Liver (tissue), 3 donors: ENCODE results near the gene GTF3C5.

Experiments used
- GABPA ChIP-seq, 2 donors: IDR thresholded peaks in 1 of 2; conservative IDR thresholded peaks in 1 of 2; 2 replicates each; pipeline ENCODE4 v1.6.1; 2016; ENCODE audit warnings: antibody characterized with exemption in 2 of 2, mild to moderate bottlenecking in 1 of 2, moderate library complexity in 1 of 2
- HNF4A ChIP-seq, 2 donors: conservative IDR thresholded peaks; 2 replicates each; pipeline ENCODE4 v1.6.1; 2016; ENCODE audit warnings: antibody characterized with exemption in 2 of 2, mild to moderate bottlenecking in 2 of 2
- JUND ChIP-seq, 2 donors: IDR thresholded peaks; 2 replicates each; pipeline ENCODE4 v1.6.1; 2016; ENCODE audit warnings: antibody characterized with exemption in 2 of 2
- RAD21 ChIP-seq, 2 donors: IDR thresholded peaks; 2 replicates each; pipeline ENCODE4 v1.6.1; 2016; ENCODE audit warnings: antibody characterized with exemption in 2 of 2, mild to moderate bottlenecking in 2 of 2
- SP1 ChIP-seq: IDR thresholded peaks from 2 replicates; pipeline ENCODE4 v1.6.1; 2018; ENCODE audit warnings: antibody characterized with exemption, mild to moderate bottlenecking
- TAF1 ChIP-seq: conservative IDR thresholded peaks from 2 replicates; pipeline ENCODE4 v1.6.1; 2016; ENCODE audit warnings: antibody characterized with exemption, mild to moderate bottlenecking
- YY1 ChIP-seq: IDR thresholded peaks from 2 replicates; pipeline ENCODE4 v1.6.1; 2016; ENCODE audit warnings: antibody characterized with exemption, mild to moderate bottlenecking
- TF ChIP-seq, protein P1 (sequence below): fragments of 150-350 bp; IDR thresholded peaks from 2 replicates; pipeline ENCODE4 v1.5.1; 2017; ENCODE audit warnings: improper control_type of control experiment, low read depth, low read length; ENCODE audit not compliant: missing input control
- TF ChIP-seq, protein P2 (sequence below): IDR thresholded peaks from 2 replicates; pipeline ENCODE4 v1.6.1; 2016; ENCODE audit warnings: antibody characterized with exemption
- TF ChIP-seq, protein P3 (sequence below): IDR thresholded peaks from 2 replicates; pipeline ENCODE4 v1.6.1; 2016; ENCODE audit warnings: antibody characterized with exemption
- TF ChIP-seq, protein P4 (sequence below): IDR thresholded peaks from 2 replicates; pipeline ENCODE4 v1.6.1; 2016; ENCODE audit warnings: antibody characterized with exemption
- TF ChIP-seq, protein P5 (sequence below): IDR thresholded peaks from 2 replicates; pipeline ENCODE4 v1.6.1; 2016; ENCODE audit warnings: antibody characterized with exemption, mild to moderate bottlenecking
- donor health status: healthy.
- donor health status: healthy.

DNA sequence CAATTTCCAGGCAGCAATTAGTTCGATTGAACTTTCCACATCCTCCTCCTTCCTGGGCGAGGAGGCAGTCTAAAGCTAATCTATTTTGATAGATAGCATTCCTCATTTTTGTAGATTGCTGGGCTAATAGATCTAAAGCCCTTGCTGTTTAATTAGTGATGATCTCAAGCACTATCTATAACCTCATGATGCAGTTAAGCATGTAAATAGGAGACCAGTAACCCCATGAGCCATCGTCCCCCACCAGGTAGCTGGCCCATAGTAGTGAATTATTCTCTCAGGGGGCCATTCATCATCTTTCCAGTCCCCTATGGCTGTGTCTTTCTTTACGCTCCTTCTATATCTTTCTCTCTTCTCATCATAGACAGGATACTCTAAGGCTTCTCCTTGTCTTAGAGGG, 45.9 kb downstream of the GTF3C5 start:
- TF ChIP-seq, protein P1, sequence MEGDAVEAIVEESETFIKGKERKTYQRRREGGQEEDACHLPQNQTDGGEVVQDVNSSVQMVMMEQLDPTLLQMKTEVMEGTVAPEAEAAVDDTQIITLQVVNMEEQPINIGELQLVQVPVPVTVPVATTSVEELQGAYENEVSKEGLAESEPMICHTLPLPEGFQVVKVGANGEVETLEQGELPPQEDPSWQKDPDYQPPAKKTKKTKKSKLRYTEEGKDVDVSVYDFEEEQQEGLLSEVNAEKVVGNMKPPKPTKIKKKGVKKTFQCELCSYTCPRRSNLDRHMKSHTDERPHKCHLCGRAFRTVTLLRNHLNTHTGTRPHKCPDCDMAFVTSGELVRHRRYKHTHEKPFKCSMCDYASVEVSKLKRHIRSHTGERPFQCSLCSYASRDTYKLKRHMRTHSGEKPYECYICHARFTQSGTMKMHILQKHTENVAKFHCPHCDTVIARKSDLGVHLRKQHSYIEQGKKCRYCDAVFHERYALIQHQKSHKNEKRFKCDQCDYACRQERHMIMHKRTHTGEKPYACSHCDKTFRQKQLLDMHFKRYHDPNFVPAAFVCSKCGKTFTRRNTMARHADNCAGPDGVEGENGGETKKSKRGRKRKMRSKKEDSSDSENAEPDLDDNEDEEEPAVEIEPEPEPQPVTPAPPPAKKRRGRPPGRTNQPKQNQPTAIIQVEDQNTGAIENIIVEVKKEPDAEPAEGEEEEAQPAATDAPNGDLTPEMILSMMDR: no peak
- TF ChIP-seq YY1: no peak
- TF ChIP-seq, protein P2, sequence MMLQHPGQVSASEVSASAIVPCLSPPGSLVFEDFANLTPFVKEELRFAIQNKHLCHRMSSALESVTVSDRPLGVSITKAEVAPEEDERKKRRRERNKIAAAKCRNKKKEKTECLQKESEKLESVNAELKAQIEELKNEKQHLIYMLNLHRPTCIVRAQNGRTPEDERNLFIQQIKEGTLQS: no peak
- no peak for TF ChIP-seq GABPA (IDR thresholded peaks at IDR 0.05 in 1 of 2, conservative IDR thresholded peaks at IDR 0.05 in 1 of 2)
- TF ChIP-seq TAF1: no peak
- TF ChIP-seq, protein P3, sequence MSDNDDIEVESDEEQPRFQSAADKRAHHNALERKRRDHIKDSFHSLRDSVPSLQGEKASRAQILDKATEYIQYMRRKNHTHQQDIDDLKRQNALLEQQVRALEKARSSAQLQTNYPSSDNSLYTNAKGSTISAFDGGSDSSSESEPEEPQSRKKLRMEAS: no peak
- TF ChIP-seq, protein P4, sequence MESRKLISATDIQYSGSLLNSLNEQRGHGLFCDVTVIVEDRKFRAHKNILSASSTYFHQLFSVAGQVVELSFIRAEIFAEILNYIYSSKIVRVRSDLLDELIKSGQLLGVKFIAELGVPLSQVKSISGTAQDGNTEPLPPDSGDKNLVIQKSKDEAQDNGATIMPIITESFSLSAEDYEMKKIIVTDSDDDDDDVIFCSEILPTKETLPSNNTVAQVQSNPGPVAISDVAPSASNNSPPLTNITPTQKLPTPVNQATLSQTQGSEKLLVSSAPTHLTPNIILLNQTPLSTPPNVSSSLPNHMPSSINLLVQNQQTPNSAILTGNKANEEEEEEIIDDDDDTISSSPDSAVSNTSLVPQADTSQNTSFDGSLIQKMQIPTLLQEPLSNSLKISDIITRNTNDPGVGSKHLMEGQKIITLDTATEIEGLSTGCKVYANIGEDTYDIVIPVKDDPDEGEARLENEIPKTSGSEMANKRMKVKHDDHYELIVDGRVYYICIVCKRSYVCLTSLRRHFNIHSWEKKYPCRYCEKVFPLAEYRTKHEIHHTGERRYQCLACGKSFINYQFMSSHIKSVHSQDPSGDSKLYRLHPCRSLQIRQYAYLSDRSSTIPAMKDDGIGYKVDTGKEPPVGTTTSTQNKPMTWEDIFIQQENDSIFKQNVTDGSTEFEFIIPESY: no peak
- TF ChIP-seq, protein P5, sequence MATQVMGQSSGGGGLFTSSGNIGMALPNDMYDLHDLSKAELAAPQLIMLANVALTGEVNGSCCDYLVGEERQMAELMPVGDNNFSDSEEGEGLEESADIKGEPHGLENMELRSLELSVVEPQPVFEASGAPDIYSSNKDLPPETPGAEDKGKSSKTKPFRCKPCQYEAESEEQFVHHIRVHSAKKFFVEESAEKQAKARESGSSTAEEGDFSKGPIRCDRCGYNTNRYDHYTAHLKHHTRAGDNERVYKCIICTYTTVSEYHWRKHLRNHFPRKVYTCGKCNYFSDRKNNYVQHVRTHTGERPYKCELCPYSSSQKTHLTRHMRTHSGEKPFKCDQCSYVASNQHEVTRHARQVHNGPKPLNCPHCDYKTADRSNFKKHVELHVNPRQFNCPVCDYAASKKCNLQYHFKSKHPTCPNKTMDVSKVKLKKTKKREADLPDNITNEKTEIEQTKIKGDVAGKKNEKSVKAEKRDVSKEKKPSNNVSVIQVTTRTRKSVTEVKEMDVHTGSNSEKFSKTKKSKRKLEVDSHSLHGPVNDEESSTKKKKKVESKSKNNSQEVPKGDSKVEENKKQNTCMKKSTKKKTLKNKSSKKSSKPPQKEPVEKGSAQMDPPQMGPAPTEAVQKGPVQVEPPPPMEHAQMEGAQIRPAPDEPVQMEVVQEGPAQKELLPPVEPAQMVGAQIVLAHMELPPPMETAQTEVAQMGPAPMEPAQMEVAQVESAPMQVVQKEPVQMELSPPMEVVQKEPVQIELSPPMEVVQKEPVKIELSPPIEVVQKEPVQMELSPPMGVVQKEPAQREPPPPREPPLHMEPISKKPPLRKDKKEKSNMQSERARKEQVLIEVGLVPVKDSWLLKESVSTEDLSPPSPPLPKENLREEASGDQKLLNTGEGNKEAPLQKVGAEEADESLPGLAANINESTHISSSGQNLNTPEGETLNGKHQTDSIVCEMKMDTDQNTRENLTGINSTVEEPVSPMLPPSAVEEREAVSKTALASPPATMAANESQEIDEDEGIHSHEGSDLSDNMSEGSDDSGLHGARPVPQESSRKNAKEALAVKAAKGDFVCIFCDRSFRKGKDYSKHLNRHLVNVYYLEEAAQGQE: no peak
- TF ChIP-seq SP1: no peak
- TF ChIP-seq JUND (IDR thresholded peaks at IDR 0.05): no peak
- TF ChIP-seq RAD21 (IDR thresholded peaks at IDR 0.05): no peak
- no peak for TF ChIP-seq HNF4A (conservative IDR thresholded peaks at IDR 0.05)
